ENCODE data around the gene LRRN2.

LRRN2 gene

DNA sequence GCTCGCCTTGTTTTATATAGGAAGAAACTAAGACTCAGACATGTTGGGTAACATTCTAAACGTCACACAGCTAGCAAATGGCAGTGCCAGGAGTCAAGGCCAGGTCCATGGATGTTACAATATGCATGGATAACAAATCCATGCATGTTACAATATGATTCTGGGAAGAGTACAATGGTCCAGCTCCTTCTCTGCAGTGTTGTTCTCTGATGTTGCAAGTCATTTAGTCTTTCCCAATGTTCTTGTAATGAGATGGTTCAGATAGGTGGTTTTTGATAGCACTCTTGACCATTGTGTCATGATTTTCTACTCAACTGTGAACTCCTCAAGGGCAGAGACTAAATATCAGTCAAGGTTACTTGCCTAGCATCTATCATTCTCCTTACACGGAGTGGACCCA, 15.7 kb upstream of the LRRN2 start:
- TF ChIP-seq, protein P1, sequence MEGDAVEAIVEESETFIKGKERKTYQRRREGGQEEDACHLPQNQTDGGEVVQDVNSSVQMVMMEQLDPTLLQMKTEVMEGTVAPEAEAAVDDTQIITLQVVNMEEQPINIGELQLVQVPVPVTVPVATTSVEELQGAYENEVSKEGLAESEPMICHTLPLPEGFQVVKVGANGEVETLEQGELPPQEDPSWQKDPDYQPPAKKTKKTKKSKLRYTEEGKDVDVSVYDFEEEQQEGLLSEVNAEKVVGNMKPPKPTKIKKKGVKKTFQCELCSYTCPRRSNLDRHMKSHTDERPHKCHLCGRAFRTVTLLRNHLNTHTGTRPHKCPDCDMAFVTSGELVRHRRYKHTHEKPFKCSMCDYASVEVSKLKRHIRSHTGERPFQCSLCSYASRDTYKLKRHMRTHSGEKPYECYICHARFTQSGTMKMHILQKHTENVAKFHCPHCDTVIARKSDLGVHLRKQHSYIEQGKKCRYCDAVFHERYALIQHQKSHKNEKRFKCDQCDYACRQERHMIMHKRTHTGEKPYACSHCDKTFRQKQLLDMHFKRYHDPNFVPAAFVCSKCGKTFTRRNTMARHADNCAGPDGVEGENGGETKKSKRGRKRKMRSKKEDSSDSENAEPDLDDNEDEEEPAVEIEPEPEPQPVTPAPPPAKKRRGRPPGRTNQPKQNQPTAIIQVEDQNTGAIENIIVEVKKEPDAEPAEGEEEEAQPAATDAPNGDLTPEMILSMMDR (IDR thresholded peaks at IDR 0.05; ENCODE audit: unreplicated experiment in 3 of 3): no peak
- H3K4me3 Mint-ChIP-seq: no peak overlapping the region
- no peak overlapping the region for H3K27ac Mint-ChIP-seq

GRCh38 chr1:204697893-204698292, 12.4 kb upstream of the LRRN2 start:
- no peak overlapping the region for H3K27ac Mint-ChIP-seq

More for the DNA sequence above, 15.7 kb upstream of the LRRN2 start:
- peaks cover 10% of the 10 kb centered on the region for H3K4me1 Mint-ChIP-seq
- peaks cover 8% of the 10 kb centered on the region for H3K27me3 Mint-ChIP-seq (ENCODE audit: low read depth)
- no peaks in the 10 kb centered on the region for H3K36me3 Mint-ChIP-seq (ENCODE audit: low read depth)
- no peaks in the 10 kb centered on the region for H3K9me3 Mint-ChIP-seq

DNA sequence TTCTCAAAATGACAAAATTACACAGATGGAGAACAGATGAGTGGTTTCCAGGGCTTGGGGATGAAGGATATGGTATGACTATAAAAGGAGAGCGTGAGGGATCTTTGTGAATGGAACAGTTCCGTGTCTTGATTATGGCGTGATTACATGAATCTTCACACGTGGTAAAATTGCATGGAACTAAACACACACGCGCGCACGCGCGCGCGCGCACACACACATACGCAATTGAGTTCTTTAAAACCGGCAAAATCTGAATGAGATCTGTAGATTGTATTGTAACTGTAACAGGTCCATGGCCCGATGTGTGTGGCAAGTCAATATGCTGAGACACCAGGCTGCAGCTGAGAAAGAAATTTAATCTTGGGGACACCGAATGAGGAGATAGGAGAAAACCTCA, 11.1 kb upstream of the LRRN2 start:
- H3K27ac Mint-ChIP-seq: no peak overlapping the region
- TF ChIP-seq, protein P1 (IDR thresholded peaks at IDR 0.05; ENCODE audit: unreplicated experiment in 3 of 3): no peak
- H3K36me3 Mint-ChIP-seq (ENCODE audit: low read depth): no peaks in the 10 kb centered on the region
- no peaks in the 10 kb centered on the region for H3K9me3 Mint-ChIP-seq
- H3K4me3 Mint-ChIP-seq: no peak overlapping the region
- H3K4me1 Mint-ChIP-seq: no peaks in the 10 kb centered on the region
- peaks cover 15% of the 10 kb centered on the region for H3K27me3 Mint-ChIP-seq (ENCODE audit: low read depth)

More at GRCh38 chr1:204697893-204698292, 12.4 kb upstream of the LRRN2 start:
- TF ChIP-seq, protein P1 (IDR thresholded peaks at IDR 0.05; ENCODE audit: unreplicated experiment in 3 of 3): no peak
- no peaks in the 10 kb centered on the region for H3K36me3 Mint-ChIP-seq (ENCODE audit: low read depth)
- H3K4me1 Mint-ChIP-seq: no peaks in the 10 kb centered on the region
- H3K27me3 Mint-ChIP-seq (ENCODE audit: low read depth): peaks cover 14% of the 10 kb centered on the region
- no peaks in the 10 kb centered on the region for H3K9me3 Mint-ChIP-seq
- no peak overlapping the region for H3K4me3 Mint-ChIP-seq

DNA sequence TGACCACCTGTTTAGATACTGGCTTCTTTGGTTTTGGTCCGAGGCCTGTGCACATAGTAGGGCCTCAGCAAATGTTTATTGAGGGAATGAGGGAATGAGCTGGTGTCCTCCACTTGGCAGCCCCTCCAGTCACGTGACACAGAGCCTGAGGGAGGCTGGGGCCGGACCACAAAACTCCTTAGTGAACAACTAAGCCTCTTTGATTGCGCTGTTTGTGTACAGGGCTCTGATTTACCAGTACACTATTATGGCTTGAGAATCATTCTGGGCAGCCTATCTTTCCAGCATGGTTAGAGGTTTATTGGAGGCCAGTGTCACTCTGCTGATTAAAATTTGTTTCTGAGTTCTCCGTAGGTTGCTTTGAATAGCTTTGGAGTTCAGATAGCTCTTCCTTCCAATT, 10.2 kb upstream of the LRRN2 start:
- Mint-ChIP-seq H3K4me3 (no peak overlapping the region), H3K4me1 (no peaks in the 10 kb centered on the region), H3K27me3 (ENCODE audit: low read depth) (peaks cover 15% of the 10 kb centered on the region), H3K36me3 (ENCODE audit: low read depth) (no peaks in the 10 kb centered on the region), H3K27ac (no peak overlapping the region), H3K9me3 (no peaks in the 10 kb centered on the region)
- TF ChIP-seq, protein P1 (IDR thresholded peaks at IDR 0.05; ENCODE audit: unreplicated experiment in 3 of 3): no peak

- Mint-ChIP-seq H3K9me3 (no peaks in the 10 kb centered on the region), H3K36me3 (ENCODE audit: low read depth) (no peaks in the 10 kb centered on the region), H3K27ac (no peak overlapping the region), H3K4me3 (no peak overlapping the region), H3K27me3 (ENCODE audit: low read depth) (peaks cover 29% of the 10 kb centered on the region), H3K4me1 (no peaks in the 10 kb centered on the region)
- TF ChIP-seq, protein P1 (IDR thresholded peaks at IDR 0.05; ENCODE audit: unreplicated experiment in 3 of 3): no peak
These were observed 8.6 kb upstream of the LRRN2 start for GRCh38 chr1:204694145-204694544.

GRCh38 chr1:204692841-204693356, 7.4 kb upstream of the LRRN2 start:
- H3K27me3 Mint-ChIP-seq (ENCODE audit: low read depth): peaks cover 40% of the 10 kb centered on the region
- no peak overlapping the region for H3K4me3 Mint-ChIP-seq
- H3K4me1 Mint-ChIP-seq: no peaks in the 10 kb centered on the region
- no peaks in the 10 kb centered on the region for H3K9me3 Mint-ChIP-seq
- H3K27ac Mint-ChIP-seq: no peak overlapping the region
- TF ChIP-seq, protein P1 (IDR thresholded peaks at IDR 0.05; ENCODE audit: unreplicated experiment in 3 of 3): no peak
- no peaks in the 10 kb centered on the region for H3K36me3 Mint-ChIP-seq (ENCODE audit: low read depth)

Data from nephron (organoid).